GM12878 (cell line): ENCODE results near the gene HBZ.

Experiments
- ESRRA ChIP-seq: IDR thresholded peaks from 2 replicates; pipeline ENCODE4 v1.6.1; 2012; ENCODE audit warnings: mild to moderate bottlenecking, low read length, improper control_type of control experiment
- EZH2 ChIP-seq: IDR thresholded peaks from 2 replicates; pipeline ENCODE4 v1.6.1; 2012; ENCODE audit warnings: low read depth, mild to moderate bottlenecking, control low read depth, inconsistent platforms, low read length, borderline replicate concordance; ENCODE audit not compliant: control insufficient read depth
- MXI1 ChIP-seq: fragments of 150-350 bp; IDR thresholded peaks from 2 replicates; pipeline ENCODE4 v1.6.1; 2011; ENCODE audit warnings: low read depth, mild to moderate bottlenecking, inconsistent platforms, low read length, improper control_type of control experiment
- NRF1 ChIP-seq: conservative IDR thresholded peaks from 2 replicates; pipeline ENCODE4 v1.6.1; 2011; ENCODE audit warnings: mild to moderate bottlenecking, low read depth, low read length, improper control_type of control experiment
- POLR2A ChIP-seq: IDR thresholded peaks from 2 replicates; pipeline ENCODE4 v1.6.1; 2011; ENCODE audit warnings: low read depth, mild to moderate bottlenecking, low read length
- POLR2AphosphoS2 ChIP-seq: IDR thresholded peaks from 2 replicates; pipeline ENCODE4 v1.6.1; 2011; ENCODE audit warnings: low read depth, mild to moderate bottlenecking, low read length, improper control_type of control experiment, moderate library complexity
- POLR2AphosphoS5 ChIP-seq: IDR thresholded peaks from 2 replicates; pipeline ENCODE4 v1.6.1; 2011; ENCODE audit warnings: mild to moderate bottlenecking, low read length, inconsistent platforms
- RAD21 ChIP-seq: IDR thresholded peaks from 2 replicates; pipeline ENCODE4 v1.6.1; 2011; ENCODE audit warnings: mild to moderate bottlenecking, low read depth, low read length, moderate library complexity; ENCODE audit not compliant: insufficient read depth
- RELA ChIP-seq: fragments of 450-650 bp; IDR thresholded peaks from 2 replicates; pipeline ENCODE4 v1.8.0; 2014; ENCODE audit warnings: borderline replicate concordance; ENCODE audit not compliant: partially characterized antibody
- SREBF2 ChIP-seq: IDR thresholded peaks from 2 replicates; pipeline ENCODE4 v1.6.1; 2012; ENCODE audit warnings: mild to moderate bottlenecking, low read length
- SUZ12 ChIP-seq: fragments of 200-600 bp; sonication (generic); IDR thresholded peaks from one replicate; pipeline ENCODE4 v1.6.1; 2018; ENCODE audit warnings: antibody characterized with exemption, mild to moderate bottlenecking; ENCODE audit not compliant: unreplicated experiment
- TF ChIP-seq, protein P1 (sequence below), 3 experiments: IDR thresholded peaks in 2 of 3; conservative IDR thresholded peaks in 1 of 3; 2 replicates each; pipeline ENCODE4 v1.5.1; 2011; ENCODE audit warnings: low read depth in 3 of 3, low read length in 3 of 3, mild to moderate bottlenecking in 3 of 3, control low read depth in 2 of 3, moderate library complexity in 2 of 3, inconsistent platforms in 1 of 3, mixed read lengths in 1 of 3; ENCODE audit not compliant: control insufficient read depth in 2 of 3, insufficient read depth in 1 of 3; ENCODE audit errors: extremely low read depth in 1 of 3

DNA sequence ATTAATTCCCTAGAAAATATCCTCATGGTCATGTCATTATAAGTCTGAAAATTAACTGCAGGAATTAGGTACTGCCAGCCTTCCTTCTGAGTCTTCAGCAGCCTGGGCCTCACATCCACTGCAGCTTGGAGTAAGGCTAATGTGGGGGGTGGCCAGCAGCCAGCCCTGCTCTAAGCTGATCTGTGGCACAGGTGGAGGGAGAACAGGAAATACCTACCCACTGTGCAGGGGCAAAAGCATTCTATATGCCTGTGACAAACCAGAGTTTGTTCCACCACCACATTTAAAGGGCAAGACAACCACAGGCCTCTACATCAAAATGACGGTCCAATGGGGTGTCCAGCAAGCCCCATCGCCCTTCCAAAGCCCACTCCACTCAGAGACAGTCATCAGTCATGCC, 23.4 kb upstream of the HBZ start:
- no peak for TF ChIP-seq MXI1
- TF ChIP-seq NRF1 = no peak
- no peak for TF ChIP-seq RELA
- no peak for TF ChIP-seq SUZ12
- TF ChIP-seq, protein P1, sequence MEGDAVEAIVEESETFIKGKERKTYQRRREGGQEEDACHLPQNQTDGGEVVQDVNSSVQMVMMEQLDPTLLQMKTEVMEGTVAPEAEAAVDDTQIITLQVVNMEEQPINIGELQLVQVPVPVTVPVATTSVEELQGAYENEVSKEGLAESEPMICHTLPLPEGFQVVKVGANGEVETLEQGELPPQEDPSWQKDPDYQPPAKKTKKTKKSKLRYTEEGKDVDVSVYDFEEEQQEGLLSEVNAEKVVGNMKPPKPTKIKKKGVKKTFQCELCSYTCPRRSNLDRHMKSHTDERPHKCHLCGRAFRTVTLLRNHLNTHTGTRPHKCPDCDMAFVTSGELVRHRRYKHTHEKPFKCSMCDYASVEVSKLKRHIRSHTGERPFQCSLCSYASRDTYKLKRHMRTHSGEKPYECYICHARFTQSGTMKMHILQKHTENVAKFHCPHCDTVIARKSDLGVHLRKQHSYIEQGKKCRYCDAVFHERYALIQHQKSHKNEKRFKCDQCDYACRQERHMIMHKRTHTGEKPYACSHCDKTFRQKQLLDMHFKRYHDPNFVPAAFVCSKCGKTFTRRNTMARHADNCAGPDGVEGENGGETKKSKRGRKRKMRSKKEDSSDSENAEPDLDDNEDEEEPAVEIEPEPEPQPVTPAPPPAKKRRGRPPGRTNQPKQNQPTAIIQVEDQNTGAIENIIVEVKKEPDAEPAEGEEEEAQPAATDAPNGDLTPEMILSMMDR (IDR thresholded peaks at IDR 0.05 in 2 of 3, conservative IDR thresholded peaks at IDR 0.05 in 1 of 3; ENCODE audit: control insufficient read depth in 2 of 3, extremely low read depth in 1 of 3, insufficient read depth in 1 of 3, low read depth in 3 of 3, low read length in 3 of 3) = no peak
- TF ChIP-seq ESRRA = no peak
- no peak for TF ChIP-seq POLR2A
- TF ChIP-seq POLR2AphosphoS2 = no peak
- TF ChIP-seq RAD21 = no peak
- no peak for TF ChIP-seq POLR2AphosphoS5
- no peak for TF ChIP-seq EZH2
- no peak for TF ChIP-seq SREBF2
